Osteoblast (primary cell): ENCODE results near the gene SCUBE1. TPM values are rescaled to one million over a fixed set of nuclear protein-coding genes. Genes with fewer than 3 reads are reported as not detected.

Source experiments
- DNase-seq: peaks from one replicate; pipeline ENCODE4 v3.0.0; 2011; ENCODE audit warnings: low spot score, mixed read lengths; ENCODE audit not compliant: insufficient read length; ENCODE audit errors: missing footprints
- H2AFZ ChIP-seq: 2 replicates; pipeline ENCODE4 v1.6.0; 2011; ENCODE audit warnings: mild to moderate bottlenecking, low read length
- H3K27ac ChIP-seq: 2 replicates; pipeline ENCODE4 v1.5.1; 2011; ENCODE audit warnings: mild to moderate bottlenecking, low read depth, low read length, moderate library complexity
- H3K27me3 ChIP-seq: 2 replicates; pipeline ENCODE4 v1.6.0; 2012; ENCODE audit warnings: mild to moderate bottlenecking, control low read depth, inconsistent platforms, low read length, moderate library complexity; ENCODE audit not compliant: insufficient read depth
- H3K36me3 ChIP-seq: 2 replicates; pipeline ENCODE4 v1.5.1; 2011; ENCODE audit warnings: mild to moderate bottlenecking, low read length, control low read depth, moderate library complexity; ENCODE audit not compliant: insufficient read depth
- H3K4me1 ChIP-seq: 2 replicates; pipeline ENCODE4 v1.5.1; 2011; ENCODE audit warnings: mild to moderate bottlenecking, low read length, control low read depth, moderate library complexity; ENCODE audit not compliant: insufficient read depth
- H3K4me2 ChIP-seq: 2 replicates; pipeline ENCODE4 v1.6.0; 2011; ENCODE audit warnings: mild to moderate bottlenecking, low read length; ENCODE audit not compliant: insufficient read depth
- H3K4me3 ChIP-seq: fragments of 200-600 bp; sonication (generic); 3 replicates; pipeline ENCODE4 v1.5.1; 2012; ENCODE audit warnings: mild to moderate bottlenecking, low read length, inconsistent platforms; ENCODE audit not compliant: insufficient read depth
- H3K79me2 ChIP-seq: 2 replicates; pipeline ENCODE4 v1.6.0; 2012; ENCODE audit warnings: mild to moderate bottlenecking, low read length, control low read depth, inconsistent platforms; ENCODE audit not compliant: insufficient read depth
- H3K9me3 ChIP-seq: 2 replicates; pipeline ENCODE4 v1.5.1; 2011; ENCODE audit warnings: low read depth, low read length, control low read depth
- H4K20me1 ChIP-seq: 2 replicates; pipeline ENCODE4 v1.6.0; 2012; ENCODE audit warnings: mild to moderate bottlenecking, low read length, control low read depth; ENCODE audit not compliant: insufficient read depth
- total RNA-seq: library from RNA; depleted of rRNA; stranded (reverse); fragments of >200 nt; gene quantifications from 2 replicates; pipeline ENCODE4 v1.2.3, GENCODE V29; 2012
- TF ChIP-seq, protein P1 (sequence below): IDR thresholded peaks from 2 replicates; pipeline ENCODE4 v1.5.1; 2011; ENCODE audit warnings: mild to moderate bottlenecking, low read depth, low read length, moderate library complexity; ENCODE audit errors: extremely low read depth

The SCUBE1 gene
- total RNA-seq, 1 donor, result 2.2 TPM

- no peaks in the 10 kb centered on the region for H4K20me1 ChIP-seq
- no peak overlapping the region for H2AFZ ChIP-seq
- TF ChIP-seq, protein P1, sequence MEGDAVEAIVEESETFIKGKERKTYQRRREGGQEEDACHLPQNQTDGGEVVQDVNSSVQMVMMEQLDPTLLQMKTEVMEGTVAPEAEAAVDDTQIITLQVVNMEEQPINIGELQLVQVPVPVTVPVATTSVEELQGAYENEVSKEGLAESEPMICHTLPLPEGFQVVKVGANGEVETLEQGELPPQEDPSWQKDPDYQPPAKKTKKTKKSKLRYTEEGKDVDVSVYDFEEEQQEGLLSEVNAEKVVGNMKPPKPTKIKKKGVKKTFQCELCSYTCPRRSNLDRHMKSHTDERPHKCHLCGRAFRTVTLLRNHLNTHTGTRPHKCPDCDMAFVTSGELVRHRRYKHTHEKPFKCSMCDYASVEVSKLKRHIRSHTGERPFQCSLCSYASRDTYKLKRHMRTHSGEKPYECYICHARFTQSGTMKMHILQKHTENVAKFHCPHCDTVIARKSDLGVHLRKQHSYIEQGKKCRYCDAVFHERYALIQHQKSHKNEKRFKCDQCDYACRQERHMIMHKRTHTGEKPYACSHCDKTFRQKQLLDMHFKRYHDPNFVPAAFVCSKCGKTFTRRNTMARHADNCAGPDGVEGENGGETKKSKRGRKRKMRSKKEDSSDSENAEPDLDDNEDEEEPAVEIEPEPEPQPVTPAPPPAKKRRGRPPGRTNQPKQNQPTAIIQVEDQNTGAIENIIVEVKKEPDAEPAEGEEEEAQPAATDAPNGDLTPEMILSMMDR, result no peak
- no peaks in the 10 kb centered on the region for H3K4me1 ChIP-seq
- H3K9me3 ChIP-seq, result no peaks in the 10 kb centered on the region
- DNase-seq, result no peak
- no peak overlapping the region for H3K4me3 ChIP-seq
- no peaks in the 10 kb centered on the region for H3K79me2 ChIP-seq
- H3K27ac ChIP-seq, result no peak overlapping the region
- peaks cover 8% of the 10 kb centered on the region for H3K27me3 ChIP-seq
- H3K4me2 ChIP-seq, result no peak overlapping the region
- H3K36me3 ChIP-seq, result no peaks in the 10 kb centered on the region
These were observed 104.6 kb downstream of the SCUBE1 start for GRCh38 chr22:43238526-43239006.

- TF ChIP-seq, protein P1, result no peak
- Histone ChIP-seq H3K4me3 (no peak overlapping the region), H2AFZ (no peak overlapping the region), H4K20me1 (no peaks in the 10 kb centered on the region), H3K4me1 (no peaks in the 10 kb centered on the region), H3K79me2 (no peaks in the 10 kb centered on the region), H3K4me2 (no peak overlapping the region), H3K27ac (no peak overlapping the region), H3K27me3 (peaks cover 12% of the 10 kb centered on the region), H3K36me3 (no peaks in the 10 kb centered on the region), H3K9me3 (no peaks in the 10 kb centered on the region)
- DNase-seq, result peak; percentile 85
These were observed 105.9 kb downstream of the SCUBE1 start for GRCh38 chr22:43237280-43237679.

GRCh38 chr22:43236411-43237166 lies 106.6 kb downstream of the SCUBE1 start:
- no peak overlapping the region for H3K4me3 ChIP-seq
- H3K4me1 ChIP-seq, result no peaks in the 10 kb centered on the region
- no peaks in the 10 kb centered on the region for H3K79me2 ChIP-seq
- H3K27ac ChIP-seq, result no peak overlapping the region
- peaks cover 12% of the 10 kb centered on the region for H3K27me3 ChIP-seq
- H2AFZ ChIP-seq, result no peak overlapping the region
- TF ChIP-seq, protein P1, result no peak
- no peak for DNase-seq
- H3K36me3 ChIP-seq, result no peaks in the 10 kb centered on the region
- H3K9me3 ChIP-seq, result no peaks in the 10 kb centered on the region
- H4K20me1 ChIP-seq, result no peaks in the 10 kb centered on the region
- H3K4me2 ChIP-seq, result no peak overlapping the region
